ENCODE measurements around the gene LDLRAP1.

DNA sequence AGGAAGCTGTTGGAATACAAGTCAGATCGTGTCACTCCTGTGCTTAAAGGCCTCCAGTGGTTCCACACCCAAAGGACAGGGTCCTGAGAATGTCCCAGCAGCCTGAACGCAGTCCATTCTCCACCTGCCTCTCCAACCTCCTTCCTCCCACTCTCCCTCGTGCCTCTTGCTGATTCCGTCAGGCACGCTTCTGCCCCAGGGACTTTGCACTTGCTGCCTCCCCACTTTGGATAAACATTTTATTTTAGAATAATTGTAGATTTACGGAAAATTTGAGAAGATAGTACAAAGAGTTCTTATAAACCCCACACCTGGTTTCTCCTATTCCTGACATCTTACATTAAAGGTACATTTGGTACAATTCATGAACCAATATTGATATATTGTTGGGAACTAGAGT, 28.4 kb upstream of the LDLRAP1 start:
- TF ChIP-seq POLR2AphosphoS5 (IDR thresholded peaks at IDR 0.05; ENCODE audit: insufficient read depth, low read depth, low read length) (no peak), MYC (IDR thresholded peaks at IDR 0.05; ENCODE audit: low read depth, low read length) (no peak)
- TF ChIP-seq, protein P1, sequence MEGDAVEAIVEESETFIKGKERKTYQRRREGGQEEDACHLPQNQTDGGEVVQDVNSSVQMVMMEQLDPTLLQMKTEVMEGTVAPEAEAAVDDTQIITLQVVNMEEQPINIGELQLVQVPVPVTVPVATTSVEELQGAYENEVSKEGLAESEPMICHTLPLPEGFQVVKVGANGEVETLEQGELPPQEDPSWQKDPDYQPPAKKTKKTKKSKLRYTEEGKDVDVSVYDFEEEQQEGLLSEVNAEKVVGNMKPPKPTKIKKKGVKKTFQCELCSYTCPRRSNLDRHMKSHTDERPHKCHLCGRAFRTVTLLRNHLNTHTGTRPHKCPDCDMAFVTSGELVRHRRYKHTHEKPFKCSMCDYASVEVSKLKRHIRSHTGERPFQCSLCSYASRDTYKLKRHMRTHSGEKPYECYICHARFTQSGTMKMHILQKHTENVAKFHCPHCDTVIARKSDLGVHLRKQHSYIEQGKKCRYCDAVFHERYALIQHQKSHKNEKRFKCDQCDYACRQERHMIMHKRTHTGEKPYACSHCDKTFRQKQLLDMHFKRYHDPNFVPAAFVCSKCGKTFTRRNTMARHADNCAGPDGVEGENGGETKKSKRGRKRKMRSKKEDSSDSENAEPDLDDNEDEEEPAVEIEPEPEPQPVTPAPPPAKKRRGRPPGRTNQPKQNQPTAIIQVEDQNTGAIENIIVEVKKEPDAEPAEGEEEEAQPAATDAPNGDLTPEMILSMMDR (IDR thresholded peaks at IDR 0.05; ENCODE audit: extremely low read depth in 1 of 2, insufficient read depth in 1 of 2, low read depth in 1 of 2, low read length in 2 of 2), result no peak

Data from endothelial cell of umbilical vein (primary cell).